Measurements from ENCODE around the gene TDRD7.

TDRD7 gene

DNA sequence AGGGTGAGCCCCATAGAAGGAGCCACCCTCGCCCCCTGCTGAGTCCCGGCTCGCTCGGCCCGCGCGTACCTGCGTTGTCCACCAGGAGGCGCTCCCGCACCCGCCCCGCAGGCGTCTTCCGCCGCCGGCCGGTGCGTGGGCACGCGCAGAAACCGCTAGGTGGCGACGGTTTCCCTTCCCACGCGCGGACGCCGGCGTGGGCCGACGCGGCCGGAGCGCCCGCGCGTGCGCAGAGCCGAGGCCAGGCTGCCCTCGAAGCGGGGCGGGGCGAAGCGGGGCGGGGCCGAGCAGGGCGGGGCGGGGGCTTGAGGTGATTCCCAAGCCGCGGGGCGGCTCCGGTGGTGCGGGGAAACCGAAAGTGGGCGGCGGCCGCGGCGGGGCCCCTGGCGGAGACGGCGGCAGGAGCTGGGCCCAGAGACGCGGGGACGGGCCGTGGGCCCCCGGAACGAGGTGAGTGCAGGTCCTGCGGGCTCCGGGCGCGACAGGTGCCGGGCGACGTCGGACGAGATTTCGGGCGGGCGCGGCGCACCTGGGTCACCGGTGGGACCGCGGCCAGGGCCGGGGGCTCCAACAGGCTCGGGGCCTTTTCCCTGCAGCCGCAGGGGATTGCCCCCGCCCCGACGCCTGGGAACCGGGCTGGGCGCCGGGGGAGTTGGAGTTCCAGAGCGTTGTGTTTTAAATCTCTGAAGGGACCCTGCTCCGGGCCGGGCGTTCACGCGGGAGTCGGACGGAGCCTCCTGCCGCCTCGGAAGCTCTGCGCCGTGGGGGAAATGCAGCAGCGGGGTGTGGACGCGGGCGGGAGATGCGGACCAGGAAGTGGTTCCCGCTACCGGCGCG lies at the start of gene TDRD7 (continued):
- no peak; the same call in 1 of the 2 replicates for TF ChIP-seq ZNF76 (tag by site-specific recombination; IDR thresholded peaks at IDR 0.05; ENCODE audit: borderline replicate concordance, low read depth)

GRCh38 chr9:97362777-97363545 lies 48.9 kb upstream of the TDRD7 start:
- TF ChIP-seq ZBTB17 (tag by site-specific recombination; IDR thresholded peaks at IDR 0.05) (no peak), ZIC2 (tag by site-specific recombination; IDR thresholded peaks at IDR 0.05) (peak; percentile 88), RBAK (tag by site-specific recombination; IDR thresholded peaks at IDR 0.05) (no peak), ZNF132 (tag by site-specific recombination; IDR thresholded peaks at IDR 0.05; ENCODE audit: borderline replicate concordance) (no peak), ZBTB48 (tag by site-specific recombination; IDR thresholded peaks at IDR 0.05) (no peak)
- TF ChIP-seq, protein P1, sequence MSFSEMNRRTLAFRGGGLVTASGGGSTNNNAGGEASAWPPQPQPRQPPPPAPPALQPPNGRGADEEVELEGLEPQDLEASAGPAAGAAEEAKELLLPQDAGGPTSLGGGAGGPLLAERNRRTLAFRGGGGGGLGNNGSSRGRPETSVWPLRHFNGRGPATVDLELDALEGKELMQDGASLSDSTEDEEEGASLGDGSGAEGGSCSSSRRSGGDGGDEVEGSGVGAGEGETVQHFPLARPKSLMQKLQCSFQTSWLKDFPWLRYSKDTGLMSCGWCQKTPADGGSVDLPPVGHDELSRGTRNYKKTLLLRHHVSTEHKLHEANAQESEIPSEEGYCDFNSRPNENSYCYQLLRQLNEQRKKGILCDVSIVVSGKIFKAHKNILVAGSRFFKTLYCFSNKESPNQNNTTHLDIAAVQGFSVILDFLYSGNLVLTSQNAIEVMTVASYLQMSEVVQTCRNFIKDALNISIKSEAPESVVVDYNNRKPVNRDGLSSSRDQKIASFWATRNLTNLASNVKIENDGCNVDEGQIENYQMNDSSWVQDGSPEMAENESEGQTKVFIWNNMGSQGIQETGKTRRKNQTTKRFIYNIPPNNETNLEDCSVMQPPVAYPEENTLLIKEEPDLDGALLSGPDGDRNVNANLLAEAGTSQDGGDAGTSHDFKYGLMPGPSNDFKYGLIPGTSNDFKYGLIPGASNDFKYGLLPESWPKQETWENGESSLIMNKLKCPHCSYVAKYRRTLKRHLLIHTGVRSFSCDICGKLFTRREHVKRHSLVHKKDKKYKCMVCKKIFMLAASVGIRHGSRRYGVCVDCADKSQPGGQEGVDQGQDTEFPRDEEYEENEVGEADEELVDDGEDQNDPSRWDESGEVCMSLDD (tag by site-specific recombination; IDR thresholded peaks at IDR 0.05), result no peak
- H3K9me3 ChIP-seq (ENCODE audit: control insufficient read depth, insufficient read depth, low read depth, low read length), result no peaks in the 10 kb centered on the region
- H3K27ac ChIP-seq (ENCODE audit: extremely low read depth, low read depth, low read length), result no peak overlapping the region
- no peaks in the 10 kb centered on the region for H3K36me3 ChIP-seq (ENCODE audit: control insufficient read depth in 2 of 2, insufficient read depth in 1 of 2, low read length in 2 of 2)
- H3K4me1 ChIP-seq (ENCODE audit: control insufficient read depth, insufficient read depth, low read length), result no peaks in the 10 kb centered on the region
- ChIA-PET CTCF (no interaction called here), POLR2A (no interaction called here)
- H3K4me3 ChIP-seq (ENCODE audit: low read depth, low read length), result no peak overlapping the region

- CTCF ChIA-PET, result interaction anchor here (1.1 kb wide), 1 partner anchor 34 kb away, joined by 3 read pairs; no protein-coding TSS in a partner anchor
- POLR2A ChIA-PET, result no interaction called here
These were observed 48.1 kb upstream of the TDRD7 start for GRCh38 chr9:97363661-97364299.

GRCh38 chr9:97364769-97365490 lies 47.0 kb upstream of the TDRD7 start:
- H3K4me1 ChIP-seq (ENCODE audit: control insufficient read depth, insufficient read depth, low read length), result no peaks in the 10 kb centered on the region
- CTCF ChIA-PET, result interaction anchor here (0.6 to 1.7 kb wide), 4 partner anchors 22 to 274 kb away, joined by 3 to 6 read pairs (median 3); no protein-coding TSS in a partner anchor
- POLR2A ChIA-PET, result no interaction called here
- H3K4me3 ChIP-seq (ENCODE audit: low read depth, low read length), result no peak overlapping the region
- H3K36me3 ChIP-seq (ENCODE audit: control insufficient read depth in 2 of 2, insufficient read depth in 1 of 2, low read length in 2 of 2), result no peaks in the 10 kb centered on the region
- H3K27ac ChIP-seq (ENCODE audit: extremely low read depth, low read depth, low read length), result no peak overlapping the region
- no peaks in the 10 kb centered on the region for H3K9me3 ChIP-seq (ENCODE audit: control insufficient read depth, insufficient read depth, low read depth, low read length)
- TF ChIP-seq HIC1 (tag by site-specific recombination; IDR thresholded peaks at IDR 0.05) (no peak), ZIC2 (tag by site-specific recombination; IDR thresholded peaks at IDR 0.05) (peak; percentile 40; the same call in 1 of the 2 replicates), ZNF549 (tag by site-specific recombination; IDR thresholded peaks at IDR 0.05) (peak; percentile 79), ZNF23 (tag by site-specific recombination; IDR thresholded peaks at IDR 0.05; ENCODE audit: borderline replicate concordance) (no peak), GFI1B (tag by site-specific recombination; IDR thresholded peaks at IDR 0.05) (no peak)
- TF ChIP-seq, protein P2, sequence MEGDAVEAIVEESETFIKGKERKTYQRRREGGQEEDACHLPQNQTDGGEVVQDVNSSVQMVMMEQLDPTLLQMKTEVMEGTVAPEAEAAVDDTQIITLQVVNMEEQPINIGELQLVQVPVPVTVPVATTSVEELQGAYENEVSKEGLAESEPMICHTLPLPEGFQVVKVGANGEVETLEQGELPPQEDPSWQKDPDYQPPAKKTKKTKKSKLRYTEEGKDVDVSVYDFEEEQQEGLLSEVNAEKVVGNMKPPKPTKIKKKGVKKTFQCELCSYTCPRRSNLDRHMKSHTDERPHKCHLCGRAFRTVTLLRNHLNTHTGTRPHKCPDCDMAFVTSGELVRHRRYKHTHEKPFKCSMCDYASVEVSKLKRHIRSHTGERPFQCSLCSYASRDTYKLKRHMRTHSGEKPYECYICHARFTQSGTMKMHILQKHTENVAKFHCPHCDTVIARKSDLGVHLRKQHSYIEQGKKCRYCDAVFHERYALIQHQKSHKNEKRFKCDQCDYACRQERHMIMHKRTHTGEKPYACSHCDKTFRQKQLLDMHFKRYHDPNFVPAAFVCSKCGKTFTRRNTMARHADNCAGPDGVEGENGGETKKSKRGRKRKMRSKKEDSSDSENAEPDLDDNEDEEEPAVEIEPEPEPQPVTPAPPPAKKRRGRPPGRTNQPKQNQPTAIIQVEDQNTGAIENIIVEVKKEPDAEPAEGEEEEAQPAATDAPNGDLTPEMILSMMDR (tag by site-specific recombination; IDR thresholded peaks at IDR 0.05), result no peak
- TF ChIP-seq, protein P3, sequence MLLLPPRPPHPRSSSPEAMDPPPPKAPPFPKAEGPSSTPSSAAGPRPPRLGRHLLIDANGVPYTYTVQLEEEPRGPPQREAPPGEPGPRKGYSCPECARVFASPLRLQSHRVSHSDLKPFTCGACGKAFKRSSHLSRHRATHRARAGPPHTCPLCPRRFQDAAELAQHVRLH (tag by site-specific recombination; IDR thresholded peaks at IDR 0.05), result no peak

More at GRCh38 chr9:97363661-97364299, 48.1 kb upstream of the TDRD7 start:
- no peak overlapping the region for H3K27ac ChIP-seq (ENCODE audit: extremely low read depth, low read depth, low read length)
- no peaks in the 10 kb centered on the region for H3K9me3 ChIP-seq (ENCODE audit: control insufficient read depth, insufficient read depth, low read depth, low read length)
- no peaks in the 10 kb centered on the region for H3K36me3 ChIP-seq (ENCODE audit: control insufficient read depth in 2 of 2, insufficient read depth in 1 of 2, low read length in 2 of 2)
- no peaks in the 10 kb centered on the region for H3K4me1 ChIP-seq (ENCODE audit: control insufficient read depth, insufficient read depth, low read length)
- no peak for TF ChIP-seq ZNF585B (tag by site-specific recombination; IDR thresholded peaks at IDR 0.05)
- no peak for TF ChIP-seq TRIM28 (IDR thresholded peaks at IDR 0.05; ENCODE audit: borderline replicate concordance, low read length)
- TF ChIP-seq, protein P4, sequence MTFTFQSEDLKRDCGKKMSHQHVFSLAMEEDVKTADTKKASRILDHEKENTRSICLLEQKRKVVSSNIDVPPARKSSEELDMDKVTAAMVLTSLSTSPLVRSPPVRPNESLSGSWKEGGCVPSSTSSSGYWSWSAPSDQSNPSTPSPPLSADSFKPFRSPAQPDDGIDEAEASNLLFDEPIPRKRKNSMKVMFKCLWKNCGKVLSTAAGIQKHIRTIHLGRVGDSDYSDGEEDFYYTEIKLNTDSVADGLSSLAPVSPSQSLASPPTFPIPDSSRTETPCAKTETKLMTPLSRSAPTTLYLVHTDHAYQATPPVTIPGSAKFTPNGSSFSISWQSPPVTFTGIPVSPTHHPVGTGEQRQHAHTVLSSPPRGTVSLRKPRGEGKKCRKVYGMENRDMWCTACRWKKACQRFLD (tag by site-specific recombination; IDR thresholded peaks at IDR 0.05), result no peak
- TF ChIP-seq ZBTB48 (tag by site-specific recombination; IDR thresholded peaks at IDR 0.05), result no peak
- no peak overlapping the region for H3K4me3 ChIP-seq (ENCODE audit: low read depth, low read length)

Data from HEK293 (cell line).